Body of pancreas (tissue), 4 donors: ENCODE data around the gene CDKL5.

Experiments
- CTCF ChIP-seq, 7 experiments: fragments of 450-650 bp in 4 of 7; fragments of 200-600 bp in 3 of 7; sonication (generic) in 3 of 7; IDR thresholded peaks; one replicate each; pipeline ENCODE4 v1.5.1; 2016 to 2019; ENCODE audit warnings: antibody characterized with exemption in 7 of 7
- POLR2A ChIP-seq, 3 donors: fragments of 450-650 bp; IDR thresholded peaks; one replicate each; pipeline ENCODE4 v1.6.1; 2016; ENCODE audit warnings: antibody characterized with exemption in 3 of 3, mild to moderate bottlenecking in 2 of 3

GRCh38 chrX:18647621-18648020 lies 222.2 kb downstream of the CDKL5 start:
- TF ChIP-seq CTCF (IDR thresholded peaks at IDR 0.05) (no peak), POLR2A (IDR thresholded peaks at IDR 0.05) (no peak)
